Stomach (tissue), 4 donors: ENCODE results near the gene ACTR5.

ENCODE experiments used
- EP300 ChIP-seq: sonication (generic); formaldehyde crosslinking; IDR thresholded peaks from one replicate; pipeline ENCODE4 v1.6.1; 2017; ENCODE audit warnings: antibody characterized with exemption
- POLR2A ChIP-seq, 4 donors: fragments of 450-650 bp; IDR thresholded peaks; one replicate each; pipeline ENCODE4 v1.6.1; 2016; ENCODE audit warnings: antibody characterized with exemption in 4 of 4, control low read depth in 2 of 4, mild to moderate bottlenecking in 1 of 4, moderate library complexity in 1 of 4
- POLR2AphosphoS5 ChIP-seq, 3 donors: sonication (generic); formaldehyde crosslinking; IDR thresholded peaks; one replicate each; pipeline ENCODE4 v1.6.1; 2016; ENCODE audit warnings: antibody characterized with exemption in 3 of 3
- TF ChIP-seq, protein P1 (sequence below), 7 experiments: fragments of 450-650 bp in 4 of 7; fragments of 200-600 bp in 3 of 7; sonication (generic) in 3 of 7; IDR thresholded peaks; one replicate each; pipeline ENCODE4 v1.5.1; 2016 to 2019; ENCODE audit warnings: antibody characterized with exemption in 7 of 7, control low read depth in 2 of 7, mild to moderate bottlenecking in 1 of 7

DNA sequence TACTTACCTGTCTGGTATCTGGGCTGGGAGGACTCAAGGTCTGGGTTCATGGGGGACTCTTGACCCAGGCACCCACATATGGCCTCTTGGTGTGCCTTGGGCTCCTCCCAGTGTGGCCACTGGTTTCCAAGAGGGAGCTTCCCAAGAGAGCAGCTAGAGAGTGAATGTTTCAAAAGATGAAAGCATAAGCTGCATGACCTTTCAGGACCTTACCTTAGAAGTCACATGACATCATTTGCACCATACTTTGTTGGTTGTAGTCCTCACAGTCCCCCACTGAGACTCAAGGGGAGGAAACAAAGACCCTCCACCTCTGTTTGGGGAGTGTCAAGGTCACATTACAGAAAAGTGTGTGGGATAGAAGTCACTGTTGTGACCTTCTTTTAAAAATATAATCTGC lies 13.9 kb downstream of the ACTR5 start:
- TF ChIP-seq, protein P1, sequence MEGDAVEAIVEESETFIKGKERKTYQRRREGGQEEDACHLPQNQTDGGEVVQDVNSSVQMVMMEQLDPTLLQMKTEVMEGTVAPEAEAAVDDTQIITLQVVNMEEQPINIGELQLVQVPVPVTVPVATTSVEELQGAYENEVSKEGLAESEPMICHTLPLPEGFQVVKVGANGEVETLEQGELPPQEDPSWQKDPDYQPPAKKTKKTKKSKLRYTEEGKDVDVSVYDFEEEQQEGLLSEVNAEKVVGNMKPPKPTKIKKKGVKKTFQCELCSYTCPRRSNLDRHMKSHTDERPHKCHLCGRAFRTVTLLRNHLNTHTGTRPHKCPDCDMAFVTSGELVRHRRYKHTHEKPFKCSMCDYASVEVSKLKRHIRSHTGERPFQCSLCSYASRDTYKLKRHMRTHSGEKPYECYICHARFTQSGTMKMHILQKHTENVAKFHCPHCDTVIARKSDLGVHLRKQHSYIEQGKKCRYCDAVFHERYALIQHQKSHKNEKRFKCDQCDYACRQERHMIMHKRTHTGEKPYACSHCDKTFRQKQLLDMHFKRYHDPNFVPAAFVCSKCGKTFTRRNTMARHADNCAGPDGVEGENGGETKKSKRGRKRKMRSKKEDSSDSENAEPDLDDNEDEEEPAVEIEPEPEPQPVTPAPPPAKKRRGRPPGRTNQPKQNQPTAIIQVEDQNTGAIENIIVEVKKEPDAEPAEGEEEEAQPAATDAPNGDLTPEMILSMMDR (IDR thresholded peaks at IDR 0.05), result no peak
- TF ChIP-seq POLR2AphosphoS5 (IDR thresholded peaks at IDR 0.05) (no peak), POLR2A (IDR thresholded peaks at IDR 0.05) (no peak), EP300 (no peak)
